HL-60/S4 (cell line): Measurements from ENCODE around the gene PRM3.

Experiments used
- in situ Hi-C: fragments of 300-500 bp; cut with MboI; formaldehyde crosslinking; loops from 2 replicates; pipeline ENCODE4 v1.14.3; 2022; ENCODE audit warnings: low sequenced_read_pairs

Gene PRM3

GRCh38 chr16:11231367-11231970 is 42.0 kb downstream of the PRM3 start:
- in situ Hi-C loops: no loop called here

DNA sequence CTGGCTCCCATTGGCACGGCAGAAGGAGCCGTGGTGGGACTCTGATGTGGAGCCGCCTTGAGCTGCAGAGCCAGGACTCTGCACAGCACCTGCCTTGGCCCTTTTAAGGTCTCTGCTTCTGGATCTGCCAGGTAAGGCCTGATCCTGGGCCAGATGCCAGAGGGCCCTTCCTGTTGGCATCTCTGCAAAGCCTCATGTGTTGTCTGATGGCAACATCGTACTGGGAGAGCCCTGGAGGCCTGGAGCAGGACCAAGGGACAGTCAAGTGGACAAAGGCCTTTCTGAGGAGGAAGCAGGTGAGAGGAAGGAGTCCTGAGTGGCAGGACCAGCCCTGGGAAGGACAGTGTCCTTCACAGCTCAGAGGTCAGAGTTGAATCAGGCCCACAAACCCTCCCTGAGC is 43.5 kb downstream of the PRM3 start:
- in situ Hi-C loops: no loop called here

DNA sequence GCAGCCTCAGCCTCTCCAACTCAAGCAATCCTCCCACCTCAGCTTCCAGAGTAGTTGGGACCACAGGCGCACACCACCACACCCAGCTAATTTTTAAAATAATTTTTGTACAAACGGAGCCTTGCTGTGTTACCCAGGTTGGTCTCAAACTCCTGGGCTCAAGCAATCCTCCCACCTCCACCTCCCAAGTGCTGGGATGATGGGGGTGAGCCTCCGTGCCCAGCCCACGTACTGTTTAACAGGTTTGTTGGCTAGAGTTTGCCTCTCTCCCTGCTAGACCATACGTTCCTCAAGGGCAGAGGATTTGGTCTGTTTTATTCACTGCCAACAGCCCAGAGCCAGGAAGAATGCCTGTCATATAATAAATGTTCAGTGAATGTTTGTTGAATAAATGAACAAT is 44.0 kb downstream of the PRM3 start:
- in situ Hi-C loops: no loop called here

DNA sequence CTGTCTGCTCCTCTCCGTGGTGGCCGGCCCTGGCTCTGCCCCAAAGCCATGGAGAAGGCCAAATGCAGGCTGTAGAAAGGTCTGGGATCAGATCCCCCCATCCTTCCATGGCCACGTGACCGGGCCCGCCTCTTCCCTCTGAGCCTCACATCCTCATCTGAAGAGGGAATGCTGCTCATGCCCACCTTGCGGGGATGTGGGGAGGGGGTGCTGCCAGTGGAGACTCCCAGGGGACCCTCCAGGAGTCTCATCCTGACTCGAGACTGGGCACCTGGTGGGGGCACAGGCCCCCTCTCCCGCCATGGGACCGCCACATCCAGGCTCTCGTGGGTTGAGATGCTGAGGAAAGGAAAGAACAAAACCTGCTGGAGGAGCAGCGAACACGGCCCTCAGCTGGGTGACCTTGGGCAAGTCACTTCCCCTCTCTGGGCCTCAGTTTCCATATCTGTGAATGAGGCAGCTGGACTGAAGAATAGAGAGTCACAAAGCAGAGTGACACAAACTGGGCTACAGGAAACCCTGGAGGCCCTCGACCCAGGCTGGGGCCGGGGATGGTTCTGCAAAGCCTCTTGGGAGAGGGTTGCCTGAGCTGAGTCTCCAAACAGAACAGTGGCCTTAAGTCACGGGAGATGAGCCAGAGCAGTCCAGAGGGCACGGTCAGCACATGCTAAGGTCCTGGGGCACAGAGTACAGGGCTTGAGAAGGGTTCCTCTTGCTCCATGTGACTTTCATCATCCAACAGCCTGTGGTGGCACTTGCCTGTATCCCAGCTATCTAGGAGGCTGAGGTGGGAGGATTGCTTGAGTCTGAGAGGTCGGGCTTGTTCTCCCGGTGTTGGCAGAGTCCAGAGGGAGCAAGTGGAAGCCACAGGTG is 47.5 kb downstream of the PRM3 start:
- in situ Hi-C loops: no loop called here

- in situ Hi-C loops: no loop called here
Observed at GRCh38 chr16:11224894-11225676, 48.3 kb downstream of the PRM3 start.

DNA sequence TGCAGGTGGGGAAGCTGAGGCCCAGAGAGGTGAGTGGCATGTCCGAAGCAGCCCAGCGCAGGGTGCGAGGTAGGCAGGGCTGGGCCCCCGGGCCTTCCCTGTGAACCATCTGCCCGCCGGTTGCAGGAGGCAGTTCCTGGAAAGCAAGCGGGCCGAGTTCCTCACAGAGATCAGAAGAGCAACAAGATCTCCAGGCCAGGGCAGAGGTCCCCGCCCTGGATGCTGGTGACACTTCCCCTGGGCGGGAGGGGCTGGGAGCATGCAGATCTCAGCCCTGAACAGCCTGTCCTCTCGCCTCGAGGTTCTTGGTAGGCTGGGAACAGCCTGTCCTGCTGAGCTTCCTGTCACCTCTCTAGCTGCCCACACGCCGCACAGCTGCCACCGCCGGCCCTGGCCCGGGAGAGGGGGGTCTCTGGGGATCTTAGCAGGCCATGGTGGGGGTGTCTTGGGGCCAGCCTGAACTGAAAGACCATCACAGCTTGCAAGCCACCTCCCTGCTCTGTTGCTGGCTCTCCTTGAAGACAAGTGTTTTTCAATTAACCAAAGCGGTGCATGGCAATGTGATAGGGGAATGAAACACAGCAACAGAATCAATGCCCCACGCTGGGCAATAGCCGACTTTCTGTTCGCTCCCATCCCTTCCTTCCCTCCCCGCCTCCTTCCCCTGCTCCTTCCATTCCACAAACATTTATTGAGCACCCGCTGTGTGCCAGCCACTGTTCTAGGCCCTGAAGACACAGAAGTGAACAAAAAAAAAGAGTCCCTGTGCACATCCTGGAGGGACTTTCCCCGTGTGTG is 49.1 kb downstream of the PRM3 start:
- in situ Hi-C loops: no loop called here
